HAP-1 (cell line): Measurements from ENCODE around the gene DAP.

ENCODE experiments used
- DNase-seq, 2 experiments: peaks; one replicate each; pipeline ENCODE4 v3.0.0-alpha.2; 2016 to 2020; ENCODE audit warnings: low spot score in 2 of 2
- H3K27me3 ChIP-seq: fragments of 250-450 bp; sonication (Bioruptor Pico); 2 replicates; pipeline ENCODE4 v1.5.1; 2020; ENCODE audit warnings: low read depth, mild to moderate bottlenecking, moderate library complexity
- H3K36me3 ChIP-seq: fragments of 250-450 bp; sonication (Bioruptor Pico); replicated peaks from 2 replicates; pipeline ENCODE4 v1.5.1; 2020; ENCODE audit warnings: mild to moderate bottlenecking
- H3K4me1 ChIP-seq: fragments of 250-450 bp; sonication (Bioruptor Pico); 2 replicates; pipeline ENCODE4 v1.5.1; 2020; ENCODE audit warnings: mild to moderate bottlenecking
- H3K4me3 ChIP-seq: fragments of 250-450 bp; sonication (Bioruptor Pico); 2 replicates; pipeline ENCODE4 v1.5.1; 2020; ENCODE audit warnings: mild to moderate bottlenecking, moderate library complexity
- H3K9me3 ChIP-seq: fragments of 250-450 bp; sonication (Bioruptor Pico); 2 replicates; pipeline ENCODE4 v1.5.1; 2020; ENCODE audit warnings: mild to moderate bottlenecking, moderate library complexity
- in situ Hi-C: fragments of 300-500 bp; cut with MboI; formaldehyde crosslinking; loops from 3 replicates; pipeline ENCODE4 v1.14.3; 2020; ENCODE audit warnings: low sequenced_read_pairs, inconsistent platforms, mixed read lengths

DAP gene

GRCh38 chr5:10735569-10736276 is 25.3 kb downstream of the DAP start:
- Histone ChIP-seq H3K27me3 (no peaks in the 10 kb centered on the region), H3K4me1 (no peaks in the 10 kb centered on the region), H3K9me3 (no peaks in the 10 kb centered on the region), H3K36me3 (peaks cover 17% of the 10 kb centered on the region), H3K4me3 (no peak overlapping the region)
- in situ Hi-C loops: no loop called here
- no peak for DNase-seq

GRCh38 chr5:10734832-10735523 is 26.1 kb downstream of the DAP start:
- Histone ChIP-seq H3K27me3 (no peaks in the 10 kb centered on the region), H3K4me1 (no peaks in the 10 kb centered on the region), H3K4me3 (no peak overlapping the region), H3K36me3 (peaks cover 13% of the 10 kb centered on the region), H3K9me3 (no peaks in the 10 kb centered on the region)
- no peak for DNase-seq
- in situ Hi-C loops: no loop called here

DNA sequence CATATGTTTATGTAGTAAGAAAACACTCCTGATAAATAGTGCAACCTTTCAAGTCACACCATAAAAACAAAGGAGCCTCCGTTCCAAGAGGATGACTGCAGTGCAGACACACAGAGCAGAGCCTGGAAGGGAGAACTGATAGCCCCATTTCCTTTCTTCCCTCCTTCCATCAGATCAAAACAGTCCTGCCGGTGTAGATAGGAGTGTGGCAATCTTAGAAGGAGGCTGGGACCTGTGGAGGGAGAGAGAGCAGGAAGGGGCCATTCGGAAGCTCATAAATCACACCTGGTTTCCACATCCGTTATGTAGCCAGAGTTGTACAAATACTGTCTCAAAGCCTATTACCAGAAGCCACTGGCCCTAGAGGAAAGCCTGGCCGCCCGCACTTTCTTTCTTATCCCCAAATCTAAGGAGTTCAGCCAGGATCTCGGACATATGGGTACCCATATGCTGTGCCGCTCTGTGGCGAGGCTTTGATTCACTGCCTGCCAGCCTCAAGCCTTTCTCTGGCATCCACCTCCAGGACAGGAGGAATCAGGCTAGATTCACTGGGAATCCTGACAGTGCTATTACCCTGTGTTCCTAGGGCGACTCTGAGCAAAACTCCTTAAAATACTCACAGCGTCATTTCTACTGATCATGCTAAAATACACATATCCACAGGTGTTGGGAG is 26.9 kb downstream of the DAP start:
- in situ Hi-C loops: no loop called here
- DNase-seq: no peak
- peaks cover 13% of the 10 kb centered on the region for H3K36me3 ChIP-seq
- no peaks in the 10 kb centered on the region for H3K9me3 ChIP-seq
- no peak overlapping the region for H3K4me3 ChIP-seq
- no peaks in the 10 kb centered on the region for H3K4me1 ChIP-seq
- H3K27me3 ChIP-seq: no peaks in the 10 kb centered on the region

DNA sequence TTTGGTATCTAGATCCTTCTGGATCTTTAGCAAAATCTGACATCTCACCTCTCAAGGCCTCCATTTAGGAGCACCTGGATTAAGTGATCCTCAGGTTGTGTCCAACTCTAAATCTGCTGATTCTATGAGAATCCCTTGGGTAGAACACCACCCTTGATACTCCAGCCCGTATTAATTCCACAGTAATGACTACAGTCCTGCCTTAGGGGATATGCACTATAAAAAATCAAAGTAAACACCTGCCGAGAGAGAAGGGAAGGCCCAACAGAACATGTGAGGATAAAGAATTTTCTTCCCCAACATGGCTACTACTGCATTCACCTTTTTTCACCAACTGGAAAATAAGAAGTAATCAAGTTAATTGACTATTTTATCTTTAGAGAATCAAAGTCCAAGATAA is 27.6 kb downstream of the DAP start:
- H3K4me1 ChIP-seq: no peaks in the 10 kb centered on the region

GRCh38 chr5:10731913-10732312 is 29.1 kb downstream of the DAP start:
- no peak overlapping the region for H3K4me3 ChIP-seq
- H3K4me1 ChIP-seq: no peaks in the 10 kb centered on the region
- no peaks in the 10 kb centered on the region for H3K9me3 ChIP-seq
- no peaks in the 10 kb centered on the region for H3K27me3 ChIP-seq
- DNase-seq: no peak
- in situ Hi-C loops: no loop called here
- peaks cover 13% of the 10 kb centered on the region for H3K36me3 ChIP-seq

More for the DNA sequence above, 27.6 kb downstream of the DAP start:
- no peak for DNase-seq
- in situ Hi-C loops: no loop called here
- no peaks in the 10 kb centered on the region for H3K9me3 ChIP-seq
- H3K27me3 ChIP-seq: no peaks in the 10 kb centered on the region
- no peak overlapping the region for H3K4me3 ChIP-seq
- H3K36me3 ChIP-seq: peaks cover 13% of the 10 kb centered on the region

GRCh38 chr5:10730043-10730351 is 31.0 kb downstream of the DAP start:
- Histone ChIP-seq H3K9me3 (no peaks in the 10 kb centered on the region), H3K4me3 (no peak overlapping the region), H3K27me3 (no peaks in the 10 kb centered on the region), H3K36me3 (peaks cover 13% of the 10 kb centered on the region), H3K4me1 (no peaks in the 10 kb centered on the region)
- in situ Hi-C loops: no loop called here
- DNase-seq: no peak

GRCh38 chr5:10729320-10730042 is 31.6 kb downstream of the DAP start:
- Histone ChIP-seq H3K4me3 (no peak overlapping the region), H3K27me3 (no peaks in the 10 kb centered on the region), H3K36me3 (peaks cover 13% of the 10 kb centered on the region), H3K9me3 (no peaks in the 10 kb centered on the region), H3K4me1 (no peaks in the 10 kb centered on the region)
- in situ Hi-C loops: no loop called here
- DNase-seq: no peak

GRCh38 chr5:10728679-10729078 is 32.4 kb downstream of the DAP start:
- peaks cover 10% of the 10 kb centered on the region for H3K36me3 ChIP-seq
- in situ Hi-C loops: no loop called here
- H3K27me3 ChIP-seq: no peaks in the 10 kb centered on the region
- DNase-seq: no peak
- H3K9me3 ChIP-seq: no peaks in the 10 kb centered on the region
- no peak overlapping the region for H3K4me3 ChIP-seq
- no peaks in the 10 kb centered on the region for H3K4me1 ChIP-seq

- Histone ChIP-seq H3K36me3 (peaks cover 5% of the 10 kb centered on the region), H3K9me3 (no peaks in the 10 kb centered on the region), H3K27me3 (no peaks in the 10 kb centered on the region), H3K4me1 (no peaks in the 10 kb centered on the region), H3K4me3 (no peak overlapping the region)
- in situ Hi-C loops: no loop called here
- DNase-seq: no peak
Observed at GRCh38 chr5:10727861-10728260, 33.2 kb downstream of the DAP start.

DNA sequence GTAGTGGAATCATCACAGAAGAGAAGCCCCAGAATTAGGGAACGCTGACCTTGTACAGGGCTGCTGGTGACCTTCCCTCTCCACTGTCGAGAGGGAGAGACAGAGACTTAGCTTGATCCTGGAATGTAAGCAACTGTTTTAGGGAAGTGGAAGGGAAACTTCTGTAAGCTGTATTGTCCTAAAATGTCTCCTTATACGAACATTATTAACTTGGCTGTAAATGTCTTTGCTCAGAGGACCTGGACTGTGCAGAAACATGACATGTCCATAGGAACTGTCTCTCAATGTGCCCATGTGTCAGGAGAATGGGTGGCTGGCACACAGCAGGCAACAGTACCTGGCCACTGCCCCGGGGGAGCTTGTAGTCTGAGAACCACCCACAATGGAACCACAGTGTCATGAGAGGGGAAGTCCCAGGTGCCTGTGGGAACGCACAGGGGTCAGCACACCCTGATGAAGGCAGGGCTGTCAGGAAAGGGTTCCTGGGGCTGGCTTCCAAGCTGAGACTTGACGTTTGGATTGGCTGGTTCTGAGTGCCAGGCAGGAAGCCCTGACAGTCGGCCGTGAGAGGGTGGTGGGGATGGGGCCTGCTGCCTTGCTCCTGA is 34.0 kb downstream of the DAP start:
- no peaks in the 10 kb centered on the region for H3K27me3 ChIP-seq
- DNase-seq: no peak
- no peaks in the 10 kb centered on the region for H3K9me3 ChIP-seq
- H3K36me3 ChIP-seq: no peaks in the 10 kb centered on the region; the same call in 1 of the 2 replicates
- in situ Hi-C loops: no loop called here
- no peak overlapping the region for H3K4me3 ChIP-seq
- no peaks in the 10 kb centered on the region for H3K4me1 ChIP-seq

GRCh38 chr5:10726179-10726912 is 34.7 kb downstream of the DAP start:
- Histone ChIP-seq H3K36me3 (no peaks in the 10 kb centered on the region), H3K4me1 (no peaks in the 10 kb centered on the region), H3K4me3 (no peak overlapping the region), H3K27me3 (no peaks in the 10 kb centered on the region), H3K9me3 (no peaks in the 10 kb centered on the region)
- no peak for DNase-seq
- in situ Hi-C loops: no loop called here

DNA sequence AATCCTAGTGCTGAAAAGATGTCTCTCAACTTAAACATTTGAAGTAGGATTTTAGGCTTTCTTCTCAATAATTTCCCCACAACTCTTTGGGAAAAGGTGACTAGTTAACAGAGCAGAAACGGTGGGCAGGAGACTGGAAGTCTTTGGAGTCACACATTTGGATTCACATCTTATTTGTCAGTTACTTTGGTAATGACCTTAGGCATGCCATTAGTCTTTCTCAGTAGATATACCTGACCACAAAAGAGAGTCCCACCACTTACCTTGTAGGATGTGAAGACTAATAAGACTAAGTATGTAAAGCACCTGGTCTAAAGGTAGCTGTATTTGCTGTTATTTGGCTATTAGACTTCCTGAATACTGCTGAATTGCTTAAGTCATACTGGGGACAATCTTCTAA is 35.4 kb downstream of the DAP start:
- in situ Hi-C loops: no loop called here

More for the DNA sequence above, 35.4 kb downstream of the DAP start:
- Histone ChIP-seq H3K4me3 (no peak overlapping the region), H3K9me3 (no peaks in the 10 kb centered on the region), H3K27me3 (no peaks in the 10 kb centered on the region), H3K4me1 (no peaks in the 10 kb centered on the region), H3K36me3 (no peaks in the 10 kb centered on the region)
- DNase-seq: no peak
